Transverse colon (tissue), 4 donors: ENCODE data around the gene PRKACB. TPM values are rescaled to one million over a fixed set of nuclear protein-coding genes. Genes with fewer than 3 reads are reported as not detected.

Experiments used
- DNase-seq: peaks from one replicate; pipeline ENCODE4 v3.0.0-alpha.2; 2019
- H3K27ac ChIP-seq, 4 donors: fragments of 200-600 bp; sonication (generic); 2 replicates each; pipeline ENCODE4 v1.5.1; 2016 to 2018; ENCODE audit warnings: inconsistent platforms in 4 of 4
- H3K27me3 ChIP-seq: fragments of 200-600 bp; sonication (generic); 2 replicates; pipeline ENCODE4 v1.5.1; 2017; ENCODE audit warnings: inconsistent platforms
- H3K36me3 ChIP-seq, 4 donors: fragments of 200-600 bp; sonication (generic); 2 replicates each; pipeline ENCODE4 v1.5.1; 2017 to 2019; ENCODE audit warnings: inconsistent platforms in 4 of 4
- H3K4me1 ChIP-seq, 4 donors: fragments of 200-600 bp; sonication (generic); 2 replicates each; pipeline ENCODE4 v1.5.1; 2017 to 2020; ENCODE audit warnings: inconsistent platforms in 4 of 4
- H3K4me3 ChIP-seq, 4 donors: fragments of 200-600 bp; sonication (generic); 1 replicate in 1 of 4; 2 replicates in 3 of 4; pipeline versions ENCODE4 v1.5.1 to v1.6.1; 2017 to 2019; ENCODE audit warnings: inconsistent platforms in 4 of 4
- H3K9me3 ChIP-seq, 2 donors: fragments of 200-600 bp; sonication (generic); 2 replicates each; pipeline ENCODE4 v1.5.1; 2017 to 2019; ENCODE audit warnings: inconsistent platforms in 2 of 2
- EP300 ChIP-seq: sonication (generic); formaldehyde crosslinking; IDR thresholded peaks from one replicate; pipeline ENCODE4 v1.6.1; 2017; ENCODE audit warnings: antibody characterized with exemption, low read depth
- POLR2A ChIP-seq: fragments of 450-650 bp; IDR thresholded peaks from one replicate; pipeline ENCODE4 v1.6.1; 2016; ENCODE audit warnings: antibody characterized with exemption, mild to moderate bottlenecking, moderate library complexity
- POLR2AphosphoS5 ChIP-seq, 3 donors: sonication (generic); formaldehyde crosslinking; IDR thresholded peaks; one replicate each; pipeline ENCODE4 v1.6.1; 2016; ENCODE audit warnings: antibody characterized with exemption in 3 of 3
- WGBS, 2 donors: methylation state at CpG; one replicate each; pipeline ENCODE4 v1.1.5; 2018; ENCODE audit warnings: low coverage in 1 of 2; 5-methylcytosine and 5-hydroxymethylcytosine counted together
- in situ Hi-C, 4 donors: fragments of 200-750 bp; cut with MboI; loops; one replicate each; pipeline versions ENCODE4 v1.15.0 to v1.15.1; 2017; ENCODE audit warnings: low sequenced_read_pairs in 3 of 4, low pct_ligation_motif_present in 1 of 4, low pct_unique_long_range_greater_than_20kb in 1 of 4
- intact Hi-C: fragments of 100-400 bp; cut with DNase I; formaldehyde crosslinking; loops from one replicate; pipeline ENCODE4 v1.15.1; 2023; ENCODE audit warnings: low total_unique reads
- total RNA-seq, 4 donors: library from RNA; depleted of rRNA; stranded (reverse); fragments of >200 nt; gene quantifications; one replicate each; pipeline ENCODE4 v1.1.0, GENCODE V29; 2016
- TF ChIP-seq, protein P1 (sequence below), 5 experiments: fragments of 200-600 bp in 3 of 5; fragments of 450-650 bp in 2 of 5; sonication (generic) in 3 of 5; IDR thresholded peaks; 1 replicate in 2 of 5; 2 replicates in 3 of 5; pipeline ENCODE4 v1.5.1; 2016 to 2017; ENCODE audit warnings: antibody characterized with exemption in 5 of 5, inconsistent platforms in 3 of 5, mild to moderate bottlenecking in 2 of 5, moderate library complexity in 1 of 5

Gene PRKACB
- total RNA-seq, 4 donors from 2014 or later = 34.6 to 115 (median 79.2) TPM

DNA sequence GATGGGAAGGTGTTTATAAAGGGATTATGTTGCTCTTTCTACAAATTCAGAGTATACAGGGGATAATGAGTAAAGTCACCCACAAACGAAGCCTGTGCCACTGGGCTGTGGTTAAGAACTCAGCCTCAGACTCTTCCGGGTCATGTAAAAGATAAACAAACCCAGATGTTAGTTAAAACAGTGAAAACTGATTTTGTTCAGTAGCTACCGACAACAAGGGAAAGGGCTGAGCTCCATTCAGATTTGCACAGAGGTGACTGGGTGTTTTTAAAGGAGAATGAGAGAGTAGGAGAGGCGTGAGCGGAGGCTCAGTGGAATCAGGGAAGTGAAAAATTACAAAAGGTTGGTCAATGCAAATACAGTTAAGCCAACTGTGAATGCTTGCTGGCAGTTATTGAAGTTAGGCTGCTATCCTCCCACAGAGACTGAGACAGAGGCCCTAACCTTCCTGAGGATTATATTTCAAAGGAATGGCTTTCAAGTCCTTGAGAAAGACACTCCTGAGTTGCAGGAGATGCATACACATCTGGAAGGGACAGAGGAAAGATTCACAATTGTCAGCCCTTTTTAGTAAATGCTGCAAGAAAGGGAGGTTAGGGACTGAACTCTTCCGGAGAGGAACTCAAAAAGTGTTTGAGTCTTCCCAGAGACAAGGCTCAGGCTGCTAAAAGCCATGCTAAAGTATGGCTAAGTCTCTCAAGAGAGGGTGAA lies 127.5 kb downstream of the PRKACB start:
- H3K9me3 ChIP-seq = no peaks in the 10 kb centered on the region
- peaks cover 11 to 74% (median 38%) of the 10 kb centered on the region in 4 donors for H3K4me1 ChIP-seq
- intact Hi-C loops = no loop called here
- peak overlapping the region; percentile 76 to 94 (median 88) for H3K27ac ChIP-seq
- in situ Hi-C loops = no loop called here
- TF ChIP-seq EP300 = no peak
- TF ChIP-seq, protein P1, sequence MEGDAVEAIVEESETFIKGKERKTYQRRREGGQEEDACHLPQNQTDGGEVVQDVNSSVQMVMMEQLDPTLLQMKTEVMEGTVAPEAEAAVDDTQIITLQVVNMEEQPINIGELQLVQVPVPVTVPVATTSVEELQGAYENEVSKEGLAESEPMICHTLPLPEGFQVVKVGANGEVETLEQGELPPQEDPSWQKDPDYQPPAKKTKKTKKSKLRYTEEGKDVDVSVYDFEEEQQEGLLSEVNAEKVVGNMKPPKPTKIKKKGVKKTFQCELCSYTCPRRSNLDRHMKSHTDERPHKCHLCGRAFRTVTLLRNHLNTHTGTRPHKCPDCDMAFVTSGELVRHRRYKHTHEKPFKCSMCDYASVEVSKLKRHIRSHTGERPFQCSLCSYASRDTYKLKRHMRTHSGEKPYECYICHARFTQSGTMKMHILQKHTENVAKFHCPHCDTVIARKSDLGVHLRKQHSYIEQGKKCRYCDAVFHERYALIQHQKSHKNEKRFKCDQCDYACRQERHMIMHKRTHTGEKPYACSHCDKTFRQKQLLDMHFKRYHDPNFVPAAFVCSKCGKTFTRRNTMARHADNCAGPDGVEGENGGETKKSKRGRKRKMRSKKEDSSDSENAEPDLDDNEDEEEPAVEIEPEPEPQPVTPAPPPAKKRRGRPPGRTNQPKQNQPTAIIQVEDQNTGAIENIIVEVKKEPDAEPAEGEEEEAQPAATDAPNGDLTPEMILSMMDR (IDR thresholded peaks at IDR 0.05) = no peak
- peak in 1 of 3 donors; percentile 45 for TF ChIP-seq POLR2AphosphoS5 (IDR thresholded peaks at IDR 0.05)
- TF ChIP-seq POLR2A = peak; percentile 52
- peak overlapping the region in 1 of 4 donors; percentile 3 for H3K4me3 ChIP-seq
- peak; percentile 51 for DNase-seq
- H3K27me3 ChIP-seq = no peaks in the 10 kb centered on the region
- H3K36me3 ChIP-seq = no peaks in the 10 kb centered on the region
- 27 to 28% methylated on average over 2 to 6 of the region's 6 CpGs for WGBS, 2 donors

DNA sequence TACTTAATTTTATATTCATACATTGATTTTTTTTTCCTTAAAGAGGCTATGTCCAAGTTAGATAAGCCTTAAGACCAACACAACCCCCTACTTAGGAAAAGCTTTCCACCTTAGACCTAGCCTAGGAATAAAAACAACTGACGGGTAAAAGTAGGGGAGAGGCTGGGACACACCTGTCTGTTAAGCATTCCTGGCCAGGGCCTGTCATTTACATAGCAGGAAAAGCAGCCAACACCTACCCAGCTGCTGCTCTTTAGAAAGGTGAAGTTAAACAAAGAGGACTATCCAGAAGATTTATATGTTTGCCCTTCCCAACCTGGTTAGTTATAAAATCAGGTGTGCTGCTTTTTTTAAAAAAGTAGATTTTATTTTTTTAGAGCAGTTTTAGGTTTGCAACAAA lies 128.3 kb downstream of the PRKACB start:
- intact Hi-C loops (no loop called here), in situ Hi-C loops (no loop called here)
- WGBS, 2 donors = 59 to 86% methylated on average over 1 of the region's 1 CpG
- Histone ChIP-seq H3K27me3 (no peaks in the 10 kb centered on the region), H3K36me3 (no peaks in the 10 kb centered on the region), H3K27ac (peak overlapping the region; percentile 76 to 94 (median 88)), H3K4me3 (no peak overlapping the region), H3K9me3 (no peaks in the 10 kb centered on the region), H3K4me1 (peaks cover 11 to 68% (median 30%) of the 10 kb centered on the region in 4 donors)
- peak; percentile 81 for DNase-seq
- TF ChIP-seq POLR2A (peak; percentile 28), POLR2AphosphoS5 (IDR thresholded peaks at IDR 0.05) (peak in 2 of 3 donors; percentile 56 to 80), EP300 (peak; percentile 91)
- TF ChIP-seq, protein P1 (IDR thresholded peaks at IDR 0.05) = no peak

DNA sequence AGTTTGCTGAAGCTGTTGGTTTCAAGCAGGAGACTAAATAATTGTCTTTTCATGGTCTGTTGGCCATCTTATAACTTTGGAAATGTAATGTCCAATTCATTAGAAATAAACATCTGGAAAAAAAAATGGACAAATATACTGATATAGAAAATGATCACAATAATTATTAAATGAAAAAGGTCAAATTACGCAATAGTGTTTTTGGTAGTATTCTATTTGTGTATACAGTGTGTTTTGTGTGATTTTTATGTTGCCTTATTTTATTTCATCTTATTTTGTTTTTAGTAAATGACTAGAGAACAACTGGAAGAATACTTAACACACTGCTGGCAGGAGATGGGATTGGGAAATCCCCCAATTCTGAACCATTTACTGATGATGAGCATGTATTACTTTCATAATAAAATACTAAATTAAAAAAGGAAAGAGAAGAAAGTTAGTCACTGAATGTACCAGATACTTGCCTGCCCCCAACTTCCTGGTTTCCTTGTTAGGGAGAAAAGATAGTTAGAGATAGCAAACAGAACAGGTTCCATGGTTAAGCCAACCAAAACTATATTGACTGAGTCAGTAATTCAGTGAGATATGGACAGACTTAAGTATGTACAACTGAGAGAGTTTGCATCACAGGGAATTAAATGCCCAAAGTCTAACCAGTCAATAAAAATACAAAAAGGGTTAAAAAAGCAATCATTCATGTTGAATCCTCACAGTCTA lies 133.4 kb downstream of the PRKACB start:
- TF ChIP-seq, protein P1 (IDR thresholded peaks at IDR 0.05) = no peak
- TF ChIP-seq POLR2A (no peak), EP300 (no peak), POLR2AphosphoS5 (IDR thresholded peaks at IDR 0.05) (no peak)
- in situ Hi-C loops (no loop called here), intact Hi-C loops (no loop called here)
- Histone ChIP-seq H3K27ac (no peak overlapping the region), H3K4me3 (no peak overlapping the region), H3K4me1 (peaks cover 0 to 29% (median 2%) of the 10 kb centered on the region in 4 donors), H3K9me3 (no peaks in the 10 kb centered on the region), H3K27me3 (no peaks in the 10 kb centered on the region), H3K36me3 (no peaks in the 10 kb centered on the region)
- 99 to 100% methylated on average over 1 of the region's 1 CpG for WGBS, 2 donors
- DNase-seq = no peak

DNA sequence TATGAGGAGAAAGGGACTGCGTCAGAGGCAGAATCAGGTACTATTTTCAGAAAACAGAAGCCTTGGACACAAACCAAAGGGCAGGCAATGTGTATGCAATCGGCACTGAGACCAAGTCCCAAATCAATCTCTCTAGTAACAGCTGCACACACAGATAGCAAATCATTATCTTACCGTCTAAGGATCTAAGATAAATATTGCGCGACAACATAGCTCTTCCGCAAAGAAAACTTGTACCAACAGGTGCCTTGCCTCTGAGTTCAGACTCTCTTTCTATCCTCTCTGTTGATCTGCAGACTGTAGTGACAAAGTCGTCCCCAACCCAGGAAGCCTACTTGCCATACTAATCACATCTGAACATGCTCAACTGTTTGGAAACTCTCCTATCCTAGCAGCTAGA lies 134.8 kb downstream of the PRKACB start:
- Histone ChIP-seq H3K36me3 (no peaks in the 10 kb centered on the region), H3K4me3 (no peak overlapping the region), H3K27me3 (no peaks in the 10 kb centered on the region), H3K4me1 (peaks cover 0 to 20% (median 0%) of the 10 kb centered on the region in 4 donors), H3K27ac (peak overlapping the region in 2 of 4 donors; percentile 29 to 50), H3K9me3 (no peaks in the 10 kb centered on the region)
- TF ChIP-seq POLR2AphosphoS5 (IDR thresholded peaks at IDR 0.05) (no peak), POLR2A (no peak), EP300 (no peak)
- TF ChIP-seq, protein P1 (IDR thresholded peaks at IDR 0.05) = no peak
- in situ Hi-C loops = no loop called here
- DNase-seq = no peak
- 61 to 65% methylated on average over 5 to 7 of the region's 7 CpGs for WGBS, 2 donors
- intact Hi-C loops = no loop called here
